ENCODE results near the gene PCDHGB1. TPM values are rescaled to one million over a fixed set of nuclear protein-coding genes. Genes with fewer than 3 reads are reported as not detected.
A peak's percentile ranks its signal among the peaks of the same experiment; 100 is the strongest.
"Not testable (repeated sequence)": the region's sequence is repeated elsewhere in the genome, so short reads cannot be mapped to it uniquely, and the experiment has no call there.

Gene PCDHGB1
- not detected for total RNA-seq

GRCh38 chr5:141349917-141350619 is at the start of gene PCDHGB1:
Gene PCDHGB1, plus strand, starts transcription at chr5:141350099. Its CDS starts 162 bp downstream, at chr5:141350261.
- peaks cover 25% of the 10 kb centered on the region for H3K9me3 Mint-ChIP-seq
- H3K4me1 Mint-ChIP-seq (ENCODE audit: low read depth): no peaks in the 10 kb centered on the region
- intact Hi-C loops (cut with micrococcal nuclease): no loop called here
- CTCF ChIA-PET: interaction anchor here (0.6 to 1.5 kb wide), 7 partner anchors 14 to 1780 kb away, joined by 3 to 5 read pairs (median 3); partner anchors contain the start of gene PCDHGA5
- peak; percentile 56 for DNase-seq
- no peak within 1 kb of the TSS for H3K27ac Mint-ChIP-seq
- H3K36me3 Mint-ChIP-seq (ENCODE audit: low read depth): peaks cover 15% of the 10 kb centered on the region
- H3K27me3 Mint-ChIP-seq (ENCODE audit: low read depth): peaks cover 54% of the 10 kb centered on the region
- H3K4me3 Mint-ChIP-seq: no peak within 1 kb of the TSS

DNA sequence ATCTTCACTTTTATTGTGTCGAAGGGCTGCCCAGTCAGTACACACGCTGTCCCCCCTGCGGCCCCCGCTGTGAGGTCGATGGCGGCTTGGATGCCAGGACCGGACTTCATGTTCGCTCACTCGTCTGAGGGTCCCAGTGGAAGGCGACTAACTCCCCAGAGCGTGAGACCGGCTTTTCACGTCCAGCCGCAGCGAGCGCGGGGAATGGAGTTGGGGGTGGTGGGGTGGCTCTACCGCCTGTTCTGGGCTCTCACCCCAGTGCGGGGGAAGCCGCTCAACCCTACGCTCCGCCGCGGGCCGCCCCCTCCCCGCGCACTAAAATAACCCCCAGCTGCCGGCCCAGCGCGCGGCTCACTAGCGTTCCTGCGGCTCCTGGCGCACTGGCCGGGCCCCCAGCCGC is 46.1 kb upstream of the PCDHGB1 start, which contains the start of gene SLC25A2:
Gene SLC25A2 (minus strand): TSS at position 294 of the 400 bp plus-strand sequence. CDS start 184 bp downstream, at position 110.
- Mint-ChIP-seq H3K4me1 (ENCODE audit: low read depth) (no peaks in the 10 kb centered on the region), H3K27me3 (ENCODE audit: low read depth) (no peaks in the 10 kb centered on the region), H3K27ac (no peak within 1 kb of the TSS), H3K9me3 (peaks cover 55% of the 10 kb centered on the region), H3K4me3 (no peak within 1 kb of the TSS), H3K36me3 (ENCODE audit: low read depth) (peaks cover 41% of the 10 kb centered on the region)
- no peak for DNase-seq
- CTCF ChIA-PET: interaction anchor here (0.6 kb wide), 1 partner anchor 80 kb away, joined by 5 read pairs; the partner anchor contains the start of gene PCDHB14
- intact Hi-C loops (cut with micrococcal nuclease): no loop called here

DNA sequence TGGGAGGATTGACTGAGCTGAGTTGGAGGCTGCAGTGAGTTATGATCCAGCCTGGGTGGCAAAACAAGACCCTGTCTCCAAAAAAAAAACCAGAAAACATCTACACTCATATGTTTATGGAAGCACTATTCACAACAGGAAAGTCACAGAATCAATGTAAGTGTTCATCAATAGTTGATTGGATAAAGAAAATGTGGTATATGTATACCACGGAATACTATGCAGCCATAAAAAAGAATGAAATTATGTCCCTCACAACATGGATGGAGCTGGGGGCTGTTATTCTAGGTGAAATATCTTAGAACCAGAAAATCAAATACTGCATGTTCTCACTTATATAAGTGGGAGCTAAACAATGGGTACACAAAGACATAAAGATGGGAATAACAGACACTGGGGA is 43.3 kb upstream of the PCDHGB1 start:
- CTCF ChIA-PET: no interaction called here
- intact Hi-C loops (cut with micrococcal nuclease): no loop called here
- H3K4me1 Mint-ChIP-seq (ENCODE audit: low read depth): no peaks in the 10 kb centered on the region
- no peak overlapping the region for H3K27ac Mint-ChIP-seq
- H3K9me3 Mint-ChIP-seq: peaks cover 70% of the 10 kb centered on the region
- H3K36me3 Mint-ChIP-seq (ENCODE audit: low read depth): peaks cover 49% of the 10 kb centered on the region
- no peaks in the 10 kb centered on the region for H3K27me3 Mint-ChIP-seq (ENCODE audit: low read depth)
- DNase-seq: no peak
- no peak overlapping the region for H3K4me3 Mint-ChIP-seq

DNA sequence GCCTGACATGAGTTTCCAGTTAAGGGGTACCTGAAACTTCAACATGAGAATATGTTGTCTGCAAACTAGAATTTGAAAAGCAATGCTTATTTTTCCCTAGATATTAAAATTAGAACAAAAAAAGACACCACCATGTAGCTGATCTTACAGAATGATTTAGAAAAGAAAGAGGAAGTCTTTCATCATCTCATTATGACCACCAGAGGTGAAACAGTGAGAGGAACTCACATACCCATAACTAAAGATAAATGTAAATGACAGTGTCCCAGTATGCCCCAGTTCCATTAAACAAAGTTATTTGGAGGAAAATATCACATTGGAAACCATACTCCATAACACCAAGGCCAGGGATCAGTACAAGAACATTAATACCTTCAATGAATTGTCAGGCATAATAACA is 36.2 kb upstream of the PCDHGB1 start:
- Mint-ChIP-seq H3K36me3 (ENCODE audit: low read depth) (peaks cover 71% of the 10 kb centered on the region), H3K27ac (no peak overlapping the region), H3K27me3 (ENCODE audit: low read depth) (no peaks in the 10 kb centered on the region), H3K4me3 (no peak overlapping the region), H3K9me3 (peaks cover 76% of the 10 kb centered on the region), H3K4me1 (ENCODE audit: low read depth) (peaks cover 6% of the 10 kb centered on the region)
- CTCF ChIA-PET: no interaction called here
- DNase-seq: no peak
- intact Hi-C loops (cut with micrococcal nuclease): no loop called here

- H3K4me3 Mint-ChIP-seq; intact Hi-C loops (cut with micrococcal nuclease); CTCF ChIA-PET; H3K27ac Mint-ChIP-seq; DNase-seq; H3K27me3 Mint-ChIP-seq (ENCODE audit: low read depth): not testable (repeated sequence)
- Mint-ChIP-seq H3K9me3 (peaks cover 65% of the 10 kb centered on the region), H3K4me1 (ENCODE audit: low read depth) (peaks cover 25% of the 10 kb centered on the region), H3K36me3 (ENCODE audit: low read depth) (peaks cover 75% of the 10 kb centered on the region)
These were observed 32.9 kb upstream of the PCDHGB1 start for GRCh38 chr5:141316963-141317362.

- CTCF ChIA-PET: interaction anchor here (0.9 to 2.1 kb wide), 6 partner anchors 10 to 1512 kb away, joined by 3 to 8 read pairs (median 4); partner anchors contain the start of gene PCDHGA10
- no peak for DNase-seq
- peaks cover 47% of the 10 kb centered on the region for H3K9me3 Mint-ChIP-seq
- intact Hi-C loops (cut with micrococcal nuclease): no loop called here
- H3K4me3 Mint-ChIP-seq: peak overlapping the region; percentile 97
- H3K4me1 Mint-ChIP-seq (ENCODE audit: low read depth): peaks cover 25% of the 10 kb centered on the region
- H3K36me3 Mint-ChIP-seq (ENCODE audit: low read depth): peaks cover 58% of the 10 kb centered on the region
- peak overlapping the region; percentile 39 for H3K27ac Mint-ChIP-seq
- H3K27me3 Mint-ChIP-seq (ENCODE audit: low read depth): no peaks in the 10 kb centered on the region
These were observed 30.7 kb upstream of the PCDHGB1 start for GRCh38 chr5:141319202-141319601.

DNA sequence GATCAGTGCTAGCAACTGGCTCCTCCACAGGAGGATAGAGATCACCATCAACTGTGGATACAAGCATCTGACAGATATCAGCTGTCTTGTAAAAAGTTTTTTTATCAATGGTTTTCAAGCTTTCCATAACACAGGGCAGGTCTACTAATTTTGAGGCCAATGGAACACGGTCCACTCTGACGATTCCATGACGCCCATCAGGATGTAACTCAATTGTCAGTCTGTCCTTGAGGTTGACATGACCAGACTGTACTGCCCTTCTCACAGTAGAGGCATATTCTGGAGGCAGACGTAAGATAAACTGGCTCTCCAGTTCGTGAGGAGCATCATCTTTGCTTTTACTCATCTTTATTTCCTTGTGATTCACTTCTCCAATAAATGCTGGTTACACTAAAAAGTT is 30.2 kb upstream of the PCDHGB1 start:
- Mint-ChIP-seq H3K27ac (peak overlapping the region; percentile 99), H3K9me3 (peaks cover 45% of the 10 kb centered on the region), H3K36me3 (ENCODE audit: low read depth) (peaks cover 56% of the 10 kb centered on the region), H3K4me3 (peak overlapping the region; percentile 97), H3K27me3 (ENCODE audit: low read depth) (no peaks in the 10 kb centered on the region), H3K4me1 (ENCODE audit: low read depth) (peaks cover 25% of the 10 kb centered on the region)
- intact Hi-C loops (cut with micrococcal nuclease): loop anchor here (1.0 to 10.0 kb wide), 11 partner anchors 23 to 1202 kb away; partner anchors contain the start of genes ANKHD1, PCDHGA10, PCDHGA3 and PFDN1
- DNase-seq: no peak
- CTCF ChIA-PET: interaction anchor here (0.6 to 2.1 kb wide), 22 partner anchors 8 to 1511 kb away, joined by 3 to 19 read pairs (median 4); partner anchors contain the start of genes PCDHGA1, PCDHGA10, PCDHGA12 and PCDHGA2

GRCh38 chr5:141320225-141321169 is 29.4 kb upstream of the PCDHGB1 start, which contains the start of gene TAF7:
Gene TAF7, minus strand, starts transcription at chr5:141320784. Its CDS starts 740 bp downstream, at chr5:141320044.
- no peaks in the 10 kb centered on the region for H3K27me3 Mint-ChIP-seq (ENCODE audit: low read depth)
- peak within 1 kb of the TSS; percentile 97 for H3K4me3 Mint-ChIP-seq
- peaks cover 38% of the 10 kb centered on the region for H3K9me3 Mint-ChIP-seq
- peaks cover 48% of the 10 kb centered on the region for H3K36me3 Mint-ChIP-seq (ENCODE audit: low read depth)
- H3K4me1 Mint-ChIP-seq (ENCODE audit: low read depth): peaks cover 25% of the 10 kb centered on the region
- CTCF ChIA-PET: interaction anchor here (0.6 to 2.7 kb wide), 26 partner anchors 9 to 244 kb away, joined by 3 to 19 read pairs (median 4); partner anchors contain the start of genes PCDHGA1, PCDHGA10, PCDHGA12 and PCDHGA2
- H3K27ac Mint-ChIP-seq: peak within 1 kb of the TSS; percentile 99
- peak; percentile 95 for DNase-seq
- intact Hi-C loops (cut with micrococcal nuclease): loop anchor here (1.0 to 10.0 kb wide), 11 partner anchors 22 to 1203 kb away; partner anchors contain the start of genes ANKHD1, PCDHGA10, PCDHGA3 and PFDN1

DNA sequence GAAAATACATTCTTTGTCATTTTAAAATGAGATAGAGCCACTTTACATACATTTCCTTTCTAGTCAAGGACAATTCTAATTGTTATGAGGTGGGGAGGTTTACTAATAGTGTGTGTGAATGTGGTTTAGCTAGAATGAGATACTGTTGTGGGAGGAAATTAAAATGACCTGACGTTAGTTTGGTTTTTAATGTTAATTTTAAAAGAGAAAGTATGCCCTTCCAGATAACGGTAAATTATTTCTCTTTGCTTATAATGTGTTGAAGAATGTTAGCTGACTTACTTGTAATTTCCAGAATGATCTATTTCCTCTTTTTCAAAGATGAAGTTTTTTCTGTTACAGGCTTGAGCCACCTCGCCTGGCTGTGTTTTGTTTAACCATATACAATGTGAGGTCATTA is 27.6 kb upstream of the PCDHGB1 start:
- CTCF ChIA-PET: interaction anchor here (2.5 to 2.7 kb wide), 2 partner anchors 236 to 242 kb away, joined by 10 to 15 read pairs; no protein-coding TSS in a partner anchor
- peaks cover 5% of the 10 kb centered on the region for H3K27me3 Mint-ChIP-seq (ENCODE audit: low read depth)
- intact Hi-C loops (cut with micrococcal nuclease): loop anchor here (5.0 to 10.0 kb wide), 2 partner anchors 237 to 1205 kb away; no protein-coding TSS in a partner anchor
- H3K36me3 Mint-ChIP-seq (ENCODE audit: low read depth): peaks cover 32% of the 10 kb centered on the region
- no peak overlapping the region for H3K27ac Mint-ChIP-seq
- peaks cover 26% of the 10 kb centered on the region for H3K4me1 Mint-ChIP-seq (ENCODE audit: low read depth)
- no peak for DNase-seq
- peaks cover 29% of the 10 kb centered on the region for H3K9me3 Mint-ChIP-seq
- H3K4me3 Mint-ChIP-seq: no peak overlapping the region

DNA sequence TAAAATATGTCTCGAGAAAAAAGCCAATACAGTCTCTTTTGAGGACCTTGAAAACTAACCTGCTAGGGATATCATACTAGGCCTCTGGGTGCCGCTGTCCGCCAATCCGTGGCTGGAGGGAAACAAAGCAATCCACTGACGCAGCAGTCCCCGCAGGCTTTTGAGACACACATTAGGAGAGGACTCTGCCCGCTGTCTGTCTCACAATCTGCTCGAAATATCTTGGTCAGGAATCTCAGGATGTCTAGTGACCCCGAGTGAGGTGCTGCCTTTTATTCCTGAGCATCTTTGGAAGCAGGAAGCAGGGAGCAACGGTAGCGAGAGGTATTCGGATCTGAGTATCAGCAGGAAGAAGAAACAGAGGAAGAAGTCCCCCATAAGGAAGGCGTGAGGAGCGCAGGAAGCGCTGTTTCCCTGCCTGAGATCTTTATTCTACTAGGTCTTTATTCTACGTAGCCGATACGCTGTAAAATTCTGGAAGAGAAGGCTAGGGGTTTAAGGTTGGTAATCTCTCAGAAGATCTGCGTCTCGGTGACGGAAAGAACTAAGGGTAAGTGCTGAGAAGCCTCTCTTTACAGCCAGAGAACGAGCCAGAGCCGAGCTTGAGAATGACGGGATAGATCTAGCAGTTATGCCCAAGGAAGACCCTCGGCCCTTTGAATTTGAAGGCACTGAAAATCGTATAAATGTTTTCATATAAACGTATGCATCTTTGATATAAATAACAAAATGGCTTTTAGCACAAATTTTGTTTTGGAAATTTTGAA is 23.6 kb upstream of the PCDHGB1 start:
- Mint-ChIP-seq H3K27me3 (ENCODE audit: low read depth) (peaks cover 24% of the 10 kb centered on the region), H3K4me3 (peak overlapping the region; percentile 82), H3K36me3 (ENCODE audit: low read depth) (peaks cover 2% of the 10 kb centered on the region), H3K4me1 (ENCODE audit: low read depth) (peaks cover 2% of the 10 kb centered on the region), H3K9me3 (peaks cover 12% of the 10 kb centered on the region), H3K27ac (no peak overlapping the region)
- intact Hi-C loops (cut with micrococcal nuclease): loop anchor here (1.0 to 10.0 kb wide), 2 partner anchors 198 to 241 kb away; no protein-coding TSS in a partner anchor
- CTCF ChIA-PET: interaction anchor here (0.6 to 1.5 kb wide), 3 partner anchors 44 to 186 kb away, joined by 4 to 6 read pairs (median 4); partner anchors contain the start of gene PCDHGA12
- DNase-seq: peak; percentile 82

DNA sequence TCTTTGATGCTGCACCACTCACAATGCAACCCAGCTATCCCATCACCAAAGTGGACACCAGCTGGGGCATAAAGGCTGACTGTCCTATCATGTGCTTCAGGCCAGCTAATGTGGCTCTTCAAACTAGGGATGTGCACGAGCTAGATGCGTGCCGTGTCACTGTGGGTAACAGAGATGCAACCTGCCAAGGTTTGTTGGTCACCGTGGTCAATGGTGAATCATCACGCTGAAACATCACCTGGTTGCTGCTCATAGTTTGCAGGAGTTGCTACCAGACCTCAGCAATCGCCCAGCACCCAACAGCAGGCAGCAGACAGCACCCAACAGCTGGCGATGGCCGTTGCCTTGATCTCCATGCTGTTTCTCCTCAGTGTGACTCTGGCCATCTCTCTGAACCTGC is 21.7 kb upstream of the PCDHGB1 start:
- Mint-ChIP-seq H3K9me3 (peaks cover 19% of the 10 kb centered on the region), H3K4me1 (ENCODE audit: low read depth) (peaks cover 2% of the 10 kb centered on the region), H3K4me3 (no peak overlapping the region), H3K27ac (no peak overlapping the region), H3K36me3 (ENCODE audit: low read depth) (peaks cover 12% of the 10 kb centered on the region), H3K27me3 (ENCODE audit: low read depth) (peaks cover 39% of the 10 kb centered on the region)
- CTCF ChIA-PET: interaction anchor here (0.6 to 2.7 kb wide), 8 partner anchors 8 to 230 kb away, joined by 3 to 19 read pairs (median 4); partner anchors contain the start of genes PCDHB8, PCDHGA2, PCDHGA4 and TAF7
- no peak for DNase-seq
- intact Hi-C loops (cut with micrococcal nuclease): loop anchor here (10.0 kb wide), 1 partner anchor 243 kb away; no protein-coding TSS in a partner anchor
